ENCODE data around the gene BACH1.

Gene BACH1

DNA sequence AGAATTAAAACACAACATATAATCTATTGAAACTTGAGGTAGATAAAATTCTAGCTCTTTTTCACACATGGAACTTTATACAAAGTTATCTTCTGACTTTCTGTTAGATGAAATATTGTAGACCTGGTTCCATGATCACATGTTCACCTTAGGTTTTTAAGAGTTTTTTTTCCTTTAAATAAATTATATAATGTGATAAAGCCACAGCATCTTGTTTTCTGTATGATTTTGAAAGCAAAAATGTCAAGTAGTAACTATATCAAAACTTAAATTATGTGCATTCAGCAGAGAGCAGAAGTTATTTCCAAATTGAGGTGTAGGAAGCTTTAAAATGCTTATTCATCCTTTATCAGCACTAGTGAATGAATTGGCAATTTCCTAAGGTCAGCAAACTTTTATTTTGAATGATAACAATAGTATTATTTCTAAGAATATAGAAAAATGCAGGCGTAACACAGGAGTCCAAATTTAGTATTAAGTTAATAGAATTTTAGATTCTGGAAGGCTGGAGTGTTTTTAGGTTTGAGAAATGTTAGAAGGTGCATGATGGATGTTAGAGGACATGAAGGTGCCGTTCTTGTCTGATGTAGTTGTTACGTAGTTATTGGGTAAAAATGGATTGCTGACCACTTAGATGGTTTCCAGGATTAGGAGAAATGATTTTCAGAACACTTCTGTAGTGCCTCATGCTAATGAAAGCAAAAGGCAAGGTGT, 17.5 kb downstream of the BACH1 start:
- DNase-seq = no peak

DNA sequence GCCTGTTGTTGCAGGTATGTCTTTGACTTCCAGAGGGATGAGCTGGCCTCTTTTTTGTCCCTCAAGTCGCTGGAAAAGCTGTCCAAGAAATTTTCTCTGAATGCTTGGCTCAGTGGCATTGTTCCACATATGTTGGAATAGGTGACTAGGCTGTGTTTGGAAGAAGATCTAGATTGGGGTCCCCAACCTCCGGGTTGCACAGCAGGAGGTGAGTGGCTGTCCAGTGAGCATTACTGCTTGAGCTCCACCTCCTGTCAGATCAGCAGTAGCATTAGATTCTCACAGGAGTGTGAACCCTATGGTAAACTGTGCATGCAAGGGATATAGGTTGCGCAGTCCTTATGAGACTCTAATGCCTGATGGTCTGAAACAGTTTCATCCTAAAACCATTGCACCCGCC, 18.1 kb downstream of the BACH1 start:
- no peak for DNase-seq

- DNase-seq = peak; percentile 38
Measured at GRCh38 chr21:29318354-29318753, 19.6 kb downstream of the BACH1 start.

DNA sequence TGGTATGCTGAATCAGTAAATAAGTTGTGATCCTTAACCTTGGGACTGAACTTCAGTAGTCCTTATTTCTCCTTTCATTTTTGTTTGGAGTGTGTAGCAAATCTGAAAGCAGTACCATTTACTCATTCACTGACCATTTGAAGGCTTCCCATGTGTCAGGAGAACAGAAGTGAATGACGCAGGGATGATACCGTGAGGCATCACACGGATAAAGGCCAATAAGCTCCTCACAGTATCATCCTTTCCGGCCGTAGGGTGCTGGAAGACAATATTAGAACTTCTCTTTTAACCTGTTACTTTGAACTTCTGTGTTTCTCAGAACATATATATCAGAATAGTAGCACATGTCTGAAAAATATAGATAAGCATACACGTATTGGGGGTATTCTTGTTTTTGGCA, 21.3 kb downstream of the BACH1 start:
- no peak for DNase-seq

- no peak for DNase-seq
Measured at GRCh38 chr21:29321217-29321616, 22.5 kb downstream of the BACH1 start.

DNA sequence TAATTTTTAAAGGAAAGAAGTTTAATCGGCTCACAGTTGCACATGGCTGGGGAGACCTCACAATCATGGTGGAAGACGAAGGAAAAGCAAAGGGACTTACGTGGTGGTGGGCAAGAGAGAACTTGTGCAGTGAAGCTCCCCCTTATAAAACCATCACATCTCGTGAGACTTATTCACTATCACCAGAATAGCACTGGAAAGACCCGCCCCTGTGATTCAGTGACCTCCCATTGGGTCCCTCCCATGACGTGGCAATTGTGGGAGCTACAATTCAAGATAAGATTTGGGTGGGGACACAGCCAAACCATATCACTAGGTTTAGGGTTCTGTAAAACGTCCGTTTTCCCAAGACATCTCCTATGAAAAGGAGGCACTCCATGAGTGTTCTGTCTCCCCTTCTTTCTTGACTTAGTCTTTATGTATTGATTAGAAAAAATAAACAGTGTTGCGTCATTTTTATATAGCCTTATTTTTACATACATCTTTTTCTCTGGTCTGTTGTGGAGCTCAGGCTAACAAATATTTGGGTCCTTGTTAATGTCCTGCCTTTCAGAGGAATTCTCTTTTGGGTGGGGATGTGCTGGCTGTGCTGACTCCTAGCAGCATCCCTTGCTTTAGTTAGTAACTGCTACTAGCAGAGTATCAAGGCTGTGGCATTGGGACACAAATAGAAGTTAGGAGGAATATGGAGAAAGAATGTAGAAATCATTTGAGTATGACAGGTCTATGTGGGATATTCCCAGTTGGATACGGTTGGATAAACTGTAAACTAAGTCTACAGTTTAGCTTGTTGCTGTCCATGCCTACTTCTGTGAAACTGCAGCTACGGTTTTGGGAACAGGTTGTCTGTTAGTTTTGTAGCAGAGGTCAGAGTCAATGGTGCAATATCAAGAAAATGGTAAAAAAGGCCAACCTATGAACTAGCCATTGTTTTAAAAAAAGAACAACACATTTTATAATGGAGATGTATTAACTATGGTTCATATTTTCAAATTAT, 23.5 kb downstream of the BACH1 start:
- DNase-seq = no peak

- no peak for DNase-seq
Measured at GRCh38 chr21:29323189-29323588, 24.5 kb downstream of the BACH1 start.

DNA sequence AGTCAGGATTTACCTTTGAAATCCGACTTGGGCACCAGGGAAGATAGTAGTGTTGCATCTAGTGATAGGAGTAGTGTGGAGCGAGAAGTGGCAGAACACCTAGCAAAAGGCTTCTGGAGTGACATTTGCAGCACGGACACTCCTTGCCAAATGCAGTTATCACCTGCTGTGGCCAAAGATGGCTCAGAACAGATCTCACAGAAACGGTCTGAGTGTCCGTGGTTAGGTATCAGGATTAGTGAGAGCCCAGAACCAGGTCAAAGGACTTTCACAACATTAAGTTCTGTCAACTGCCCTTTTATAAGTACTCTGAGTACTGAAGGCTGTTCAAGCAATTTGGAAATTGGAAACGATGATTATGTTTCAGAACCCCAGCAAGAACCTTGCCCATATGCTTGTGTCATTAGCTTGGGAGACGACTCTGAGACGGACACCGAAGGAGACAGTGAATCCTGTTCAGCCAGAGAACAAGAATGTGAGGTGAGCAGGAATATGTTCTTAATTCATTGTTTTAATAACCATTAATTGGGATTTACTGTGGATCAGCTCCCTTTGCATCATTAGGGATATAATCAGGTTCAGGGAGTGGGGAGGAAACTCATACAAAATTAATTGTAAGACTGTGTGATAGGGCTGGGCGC, 28.3 kb downstream of the BACH1 start:
- no peak for DNase-seq

DNA sequence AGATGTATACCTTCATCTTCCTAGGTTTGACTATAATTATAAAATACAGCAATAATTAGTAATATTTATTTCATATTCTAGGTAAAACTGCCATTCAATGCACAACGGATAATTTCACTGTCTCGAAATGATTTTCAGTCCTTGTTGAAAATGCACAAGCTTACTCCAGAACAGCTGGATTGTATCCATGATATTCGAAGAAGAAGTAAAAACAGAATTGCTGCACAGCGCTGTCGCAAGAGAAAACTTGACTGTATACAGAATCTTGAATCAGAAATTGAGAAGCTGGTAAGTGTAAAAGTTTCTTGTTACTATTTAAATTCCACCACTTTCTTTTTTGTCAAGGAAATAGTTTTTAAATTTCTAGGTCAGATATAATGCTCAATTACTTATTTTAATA, 30.7 kb downstream of the BACH1 start:
- no peak for DNase-seq

GRCh38 chr21:29330797-29331196, 32.1 kb downstream of the BACH1 start:
- DNase-seq = no peak

GRCh38 chr21:29332461-29333362, 34.0 kb downstream of the BACH1 start:
- no peak for DNase-seq

DNA sequence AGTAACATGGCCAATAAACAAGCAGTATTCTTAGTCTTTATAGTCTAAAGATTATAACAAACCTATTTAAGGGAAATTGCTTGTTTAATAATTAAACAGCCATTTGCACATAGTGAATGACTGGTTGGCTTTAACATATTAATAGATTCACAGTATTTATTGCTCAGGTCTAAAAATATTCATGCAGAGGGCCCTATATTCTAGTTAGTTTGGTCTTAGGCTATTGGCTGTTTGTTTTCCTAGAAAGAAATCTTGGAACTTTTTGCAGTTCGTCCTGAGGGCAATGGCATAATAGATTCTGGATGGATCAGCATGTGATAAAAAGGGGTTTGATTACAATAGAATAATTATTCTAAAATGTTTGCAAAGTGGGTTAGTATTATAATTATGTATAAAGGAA, 34.7 kb downstream of the BACH1 start:
- DNase-seq = no peak

DNA sequence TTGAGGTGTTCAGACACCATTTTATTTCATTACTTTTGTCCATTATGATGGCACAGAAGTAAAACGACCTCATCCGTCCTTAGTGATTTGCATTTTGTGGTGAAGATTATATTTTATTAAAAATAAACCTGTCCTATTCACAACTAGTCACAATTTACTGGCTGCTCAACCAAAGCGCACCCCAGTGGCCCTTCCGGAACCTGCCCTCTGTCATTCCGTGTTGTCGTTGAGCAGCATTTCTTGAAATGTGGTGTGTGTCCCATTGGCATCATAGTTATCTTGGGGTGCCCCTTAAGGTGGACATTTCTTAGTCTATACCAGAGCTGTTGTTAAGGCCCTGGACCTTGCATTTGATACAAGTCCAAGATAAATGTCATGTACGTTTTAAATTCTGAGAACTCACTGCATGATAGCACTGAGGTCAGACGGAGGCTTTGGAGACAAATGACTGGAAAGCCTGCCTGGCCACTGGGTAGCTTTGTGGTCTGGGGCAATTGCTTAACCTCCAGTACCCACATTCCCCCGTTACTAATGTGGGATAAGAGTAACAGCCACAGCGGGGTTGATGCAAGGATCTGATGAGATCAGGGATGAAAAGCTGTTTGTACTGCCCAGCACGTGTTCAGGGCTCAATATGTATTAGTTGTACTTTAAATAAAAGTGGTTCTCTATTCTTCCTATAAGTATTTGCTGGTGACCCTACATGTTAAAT, 36.2 kb downstream of the BACH1 start:
- DNase-seq = no peak

DNA sequence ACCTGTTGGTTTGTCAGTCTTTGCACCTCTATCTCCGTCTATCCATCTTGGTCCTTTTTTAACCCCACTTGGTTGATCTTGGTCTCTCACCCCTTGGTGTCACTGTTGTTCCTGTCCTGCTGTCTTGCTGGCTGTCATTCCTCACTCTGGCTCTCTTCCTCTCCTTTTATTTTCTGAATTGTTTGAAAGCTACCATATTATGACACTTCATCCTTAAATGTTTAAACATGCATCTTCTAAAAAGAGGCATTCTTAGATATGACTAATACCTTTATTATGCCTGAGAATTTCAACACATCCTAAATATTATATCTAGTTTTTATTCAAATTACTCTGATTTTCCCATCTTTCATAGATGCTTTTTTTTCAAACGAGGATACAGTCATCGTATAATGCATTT, 37.0 kb downstream of the BACH1 start:
- DNase-seq = no peak

DNA sequence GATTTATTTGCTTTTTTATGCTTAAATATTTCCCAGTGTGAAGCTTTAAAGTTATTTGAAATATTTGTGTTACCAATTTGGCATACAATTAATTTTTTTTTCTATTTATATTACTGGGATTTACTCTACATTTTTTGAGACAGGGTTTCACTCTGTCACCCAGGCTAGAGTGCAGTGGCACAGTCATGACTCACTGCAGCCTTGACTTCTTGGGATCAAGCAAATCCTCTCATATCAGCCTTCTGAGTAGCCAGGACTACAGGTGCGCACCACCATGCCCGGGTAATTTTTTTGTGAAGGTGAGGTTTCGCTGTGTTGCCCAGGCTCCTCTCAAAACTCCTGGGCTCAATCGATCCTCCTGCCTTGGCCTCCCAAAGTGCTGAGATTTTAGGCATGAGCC, 39.5 kb downstream of the BACH1 start:
- no peak for DNase-seq

DNA sequence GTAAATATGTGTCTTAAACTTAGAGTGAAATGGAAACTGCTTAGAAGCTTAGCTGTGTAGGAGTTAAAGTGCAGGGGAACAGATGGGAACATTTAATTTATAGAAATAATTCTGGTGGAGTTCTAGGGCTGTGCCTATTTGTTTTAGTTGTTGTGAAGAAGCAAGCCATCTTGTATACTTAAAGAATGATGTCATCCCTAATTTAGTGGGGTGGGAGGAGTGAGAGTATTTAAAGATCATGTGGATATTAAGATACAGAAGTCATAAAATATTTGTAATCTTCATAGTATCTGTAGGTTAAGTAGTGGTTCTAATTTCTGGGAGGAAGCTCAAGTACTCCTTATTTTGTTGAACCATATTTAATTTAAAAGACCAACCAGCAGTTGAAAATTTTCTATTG, 41.5 kb downstream of the BACH1 start:
- DNase-seq = no peak

GRCh38 chr21:29342363-29342957, 43.7 kb downstream of the BACH1 start:
- no peak for DNase-seq

GRCh38 chr21:29343519-29343918, 44.8 kb downstream of the BACH1 start:
- no peak for DNase-seq

- no peak for DNase-seq
Measured at GRCh38 chr21:29346281-29346680, 47.6 kb downstream of the BACH1 start.

DNA sequence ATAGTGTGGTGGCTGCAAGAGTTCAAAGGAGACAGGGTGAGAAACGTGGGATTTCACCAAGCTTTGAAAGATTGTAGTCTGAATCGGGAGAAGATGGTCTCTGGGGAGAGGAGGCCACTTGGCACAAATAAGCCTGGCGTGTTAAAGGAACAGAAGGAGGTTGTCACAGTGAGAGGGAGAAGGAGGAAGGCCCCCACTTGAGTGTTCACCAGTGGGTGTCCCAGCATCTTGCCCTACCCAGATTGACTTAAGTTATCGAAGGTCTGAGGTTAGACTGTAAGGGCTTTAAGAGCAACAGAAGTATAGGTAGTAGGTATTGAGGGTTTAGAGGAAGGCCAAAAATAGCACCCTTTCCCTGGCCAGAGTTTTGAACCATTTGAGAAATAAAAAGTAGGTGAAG, 48.0 kb downstream of the BACH1 start:
- DNase-seq = no peak

- DNase-seq = no peak
Measured at GRCh38 chr21:29347274-29347681, 48.6 kb downstream of the BACH1 start.

All from NCI-H1105 treated with DMSO at 0.1 percent for 48 hours (cell line).